BLaER1 (cell line): ENCODE data around the gene CHRNB4.

Experiments
- H3K27ac ChIP-seq: shearing (Covaris generic); formaldehyde crosslinking; 2 replicates; pipeline ENCODE4 v1.8.1; 2022
- H3K27me3 ChIP-seq: shearing (Covaris generic); formaldehyde crosslinking; 2 replicates; pipeline ENCODE4 v1.8.1; 2022
- H3K36me3 ChIP-seq: shearing (Covaris generic); formaldehyde crosslinking; 2 replicates; pipeline ENCODE4 v1.8.1; 2022
- H3K4me1 ChIP-seq: shearing (Covaris generic); formaldehyde crosslinking; 2 replicates; pipeline ENCODE4 v1.8.1; 2022
- H3K4me2 ChIP-seq: shearing (Covaris generic); formaldehyde crosslinking; 2 replicates; pipeline ENCODE4 v1.8.1; 2022
- H3K4me3 ChIP-seq: shearing (Covaris generic); formaldehyde crosslinking; 2 replicates; pipeline ENCODE4 v1.8.1; 2022
- H3K9ac ChIP-seq: shearing (Covaris generic); formaldehyde crosslinking; 2 replicates; pipeline ENCODE4 v1.8.1; 2022
- H3K9me3 ChIP-seq: shearing (Covaris generic); formaldehyde crosslinking; 2 replicates; pipeline ENCODE4 v1.8.1; 2022
- H4K20me1 ChIP-seq: shearing (Covaris generic); formaldehyde crosslinking; 2 replicates; pipeline ENCODE4 v1.8.1; 2022
- Cebpa-rat ChIP-seq: shearing (Covaris generic); IDR thresholded peaks from 2 replicates; pipeline ENCODE4 v1.8.1; 2022

The CHRNB4 gene

GRCh38 chr15:78634210-78635145 is 6.5 kb downstream of the CHRNB4 start:
- Histone ChIP-seq H3K4me3 (no peak overlapping the region), H3K9ac (no peak overlapping the region), H3K4me1 (no peaks in the 10 kb centered on the region), H3K27ac (no peak overlapping the region), H4K20me1 (no peaks in the 10 kb centered on the region), H3K9me3 (peaks cover 20% of the 10 kb centered on the region), H3K36me3 (no peaks in the 10 kb centered on the region), H3K4me2 (no peak overlapping the region), H3K27me3 (no peaks in the 10 kb centered on the region)
- no peak for TF ChIP-seq Cebpa-rat

- Histone ChIP-seq H3K36me3 (no peaks in the 10 kb centered on the region), H4K20me1 (no peaks in the 10 kb centered on the region), H3K4me3 (no peak overlapping the region), H3K4me2 (no peak overlapping the region), H3K27ac (no peak overlapping the region), H3K4me1 (no peaks in the 10 kb centered on the region), H3K27me3 (no peaks in the 10 kb centered on the region), H3K9me3 (peaks cover 20% of the 10 kb centered on the region), H3K9ac (no peak overlapping the region)
- TF ChIP-seq Cebpa-rat: no peak
These were observed 7.7 kb downstream of the CHRNB4 start for GRCh38 chr15:78633348-78633747.

DNA sequence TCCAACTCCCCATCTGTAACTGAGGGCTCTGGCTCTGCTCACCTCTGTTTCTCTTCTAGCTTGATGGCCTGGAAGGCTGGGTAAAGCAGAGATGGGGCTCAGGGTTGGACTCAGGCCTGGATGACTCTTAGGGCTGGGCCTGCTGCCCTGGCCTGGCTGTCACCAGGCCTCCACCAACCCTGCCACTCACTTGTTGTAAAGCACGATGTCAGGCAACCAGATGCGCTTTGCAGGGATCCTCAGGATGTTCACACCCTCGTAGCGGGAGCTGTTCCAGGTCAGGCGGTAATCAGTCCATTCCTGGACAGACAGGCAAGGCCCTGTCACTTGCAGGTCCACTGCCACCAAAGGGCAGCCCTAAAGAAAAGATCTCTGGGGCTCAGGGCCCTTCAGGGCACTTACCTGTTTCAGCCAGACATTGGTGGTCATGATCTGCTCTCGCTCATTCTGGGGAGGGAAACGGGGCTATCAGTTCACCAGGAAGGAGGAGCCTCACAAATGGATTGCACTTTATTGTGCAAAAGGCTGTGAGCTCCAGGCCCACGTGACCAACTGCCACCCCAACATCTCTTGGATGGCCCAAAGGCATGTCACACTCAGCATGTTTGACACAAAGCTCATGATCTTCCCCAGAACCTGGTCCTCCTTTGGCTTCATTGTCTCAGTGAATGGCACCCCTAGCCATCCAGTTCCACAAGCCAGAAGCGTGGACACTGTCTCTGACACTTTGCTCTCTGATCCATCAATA is 9.9 kb downstream of the CHRNB4 start:
- Histone ChIP-seq H3K36me3 (no peaks in the 10 kb centered on the region), H3K27me3 (no peaks in the 10 kb centered on the region), H3K27ac (no peak overlapping the region), H3K9me3 (peaks cover 20% of the 10 kb centered on the region), H3K4me2 (no peak overlapping the region), H3K9ac (no peak overlapping the region), H4K20me1 (no peaks in the 10 kb centered on the region), H3K4me3 (no peak overlapping the region), H3K4me1 (no peaks in the 10 kb centered on the region)
- TF ChIP-seq Cebpa-rat: no peak

GRCh38 chr15:78629716-78630065 is 11.3 kb downstream of the CHRNB4 start:
- Histone ChIP-seq H3K4me1 (no peaks in the 10 kb centered on the region), H3K9ac (no peak overlapping the region), H3K4me2 (no peak overlapping the region), H3K27ac (no peak overlapping the region), H3K27me3 (no peaks in the 10 kb centered on the region), H4K20me1 (no peaks in the 10 kb centered on the region), H3K9me3 (peaks cover 20% of the 10 kb centered on the region), H3K4me3 (no peak overlapping the region), H3K36me3 (no peaks in the 10 kb centered on the region)
- TF ChIP-seq Cebpa-rat: no peak

- H3K9ac ChIP-seq: no peak overlapping the region
- no peaks in the 10 kb centered on the region for H3K4me1 ChIP-seq
- H3K27me3 ChIP-seq: no peaks in the 10 kb centered on the region
- H3K4me2 ChIP-seq: no peak overlapping the region
- no peak for TF ChIP-seq Cebpa-rat
- H4K20me1 ChIP-seq: no peaks in the 10 kb centered on the region
- peaks cover 18% of the 10 kb centered on the region for H3K9me3 ChIP-seq
- no peak overlapping the region for H3K4me3 ChIP-seq
- H3K27ac ChIP-seq: no peak overlapping the region
- no peaks in the 10 kb centered on the region for H3K36me3 ChIP-seq
These were observed 11.8 kb downstream of the CHRNB4 start for GRCh38 chr15:78629031-78629715.

- no peak overlapping the region for H3K4me3 ChIP-seq
- H3K27me3 ChIP-seq: no peaks in the 10 kb centered on the region; the same call in 1 of the 2 replicates
- no peak overlapping the region for H3K4me2 ChIP-seq
- no peaks in the 10 kb centered on the region for H3K4me1 ChIP-seq
- no peak overlapping the region for H3K9ac ChIP-seq
- H3K27ac ChIP-seq: no peak overlapping the region
- no peak for TF ChIP-seq Cebpa-rat
- H4K20me1 ChIP-seq: no peaks in the 10 kb centered on the region
- no peaks in the 10 kb centered on the region for H3K36me3 ChIP-seq
- peaks cover 9% of the 10 kb centered on the region for H3K9me3 ChIP-seq
These were observed 12.8 kb downstream of the CHRNB4 start for GRCh38 chr15:78628227-78628626.

DNA sequence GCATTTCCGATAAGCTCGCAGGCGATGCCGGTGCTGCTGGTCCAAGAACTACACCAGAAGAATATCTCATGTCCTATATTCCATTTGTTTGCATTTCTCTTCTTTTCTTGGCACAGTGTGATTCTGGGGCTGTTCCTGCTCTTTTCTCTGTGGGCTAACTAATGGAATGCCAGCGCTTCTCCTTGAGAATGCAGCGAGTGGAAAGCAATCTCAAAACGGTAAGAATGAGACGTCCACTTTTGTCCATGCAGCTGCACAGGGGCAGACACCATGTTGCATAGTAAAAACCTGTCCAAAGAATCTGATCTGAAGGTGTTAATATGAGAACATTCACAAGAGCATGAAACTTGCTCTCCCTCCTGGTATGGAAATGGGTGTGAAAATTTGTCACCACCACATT is 13.7 kb downstream of the CHRNB4 start:
- Histone ChIP-seq H3K4me1 (no peaks in the 10 kb centered on the region), H3K9ac (no peak overlapping the region), H3K4me3 (no peak overlapping the region), H4K20me1 (no peaks in the 10 kb centered on the region), H3K9me3 (0 out of 2 replicates have a peak, but pooled peaks cover under 1% of the 10 kb centered on the region), H3K4me2 (no peak overlapping the region), H3K36me3 (no peaks in the 10 kb centered on the region), H3K27me3 (peaks cover 8% of the 10 kb centered on the region), H3K27ac (no peak overlapping the region)
- TF ChIP-seq Cebpa-rat: no peak

- Histone ChIP-seq H3K4me1 (no peaks in the 10 kb centered on the region), H3K9ac (no peak overlapping the region), H4K20me1 (peaks cover 5% of the 10 kb centered on the region; the same call in 1 of the 2 replicates), H3K36me3 (no peaks in the 10 kb centered on the region), H3K9me3 (no peaks in the 10 kb centered on the region), H3K27me3 (peaks cover 17% of the 10 kb centered on the region), H3K27ac (no peak overlapping the region), H3K4me3 (no peak overlapping the region), H3K4me2 (no peak overlapping the region)
- no peak for TF ChIP-seq Cebpa-rat
These were observed 14.5 kb downstream of the CHRNB4 start for GRCh38 chr15:78626381-78626995.

GRCh38 chr15:78625606-78626280 is 15.3 kb downstream of the CHRNB4 start:
- Histone ChIP-seq H3K9me3 (no peaks in the 10 kb centered on the region), H3K27ac (no peak overlapping the region), H3K36me3 (no peaks in the 10 kb centered on the region), H3K4me2 (no peak overlapping the region), H4K20me1 (peaks cover 5% of the 10 kb centered on the region; the same call in 1 of the 2 replicates), H3K4me3 (no peak overlapping the region), H3K4me1 (peaks cover 4% of the 10 kb centered on the region), H3K27me3 (peaks cover 24% of the 10 kb centered on the region), H3K9ac (no peak overlapping the region)
- no peak for TF ChIP-seq Cebpa-rat
